ENCODE results near the gene NPNT.

DNA sequence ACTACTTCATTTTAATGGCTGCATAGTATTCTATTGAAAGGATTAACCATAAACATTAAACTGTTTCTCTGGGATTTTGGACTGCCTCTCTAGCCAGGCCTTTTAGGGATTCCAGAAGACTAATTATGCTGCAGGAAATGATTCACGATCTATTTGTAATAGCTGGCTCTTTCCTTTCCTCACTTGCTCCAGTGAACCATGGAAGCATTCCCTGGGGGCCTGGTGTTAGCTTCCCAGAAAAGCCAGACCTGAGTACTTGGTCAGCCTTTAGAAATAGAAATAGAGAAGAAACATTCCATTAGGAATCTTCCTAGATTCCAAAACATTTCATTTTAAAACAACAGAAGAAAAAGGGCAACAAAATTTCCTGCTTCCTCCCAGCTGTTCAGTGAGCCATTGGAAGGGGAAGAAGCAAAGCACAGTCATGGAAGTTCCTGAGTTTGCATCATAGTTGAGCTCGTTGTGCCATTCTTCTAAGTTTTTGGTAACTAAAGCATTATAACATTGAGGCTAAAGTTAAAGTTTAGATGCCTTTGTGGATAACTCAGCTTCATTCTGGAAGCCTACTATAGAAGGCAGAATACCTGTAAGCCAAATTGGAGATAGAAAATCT lies 83.5 kb downstream of the NPNT start:
- no peak for TF ChIP-seq ZNF70 (CRISPR knock-in tag; IDR thresholded peaks at IDR 0.05)
- TF ChIP-seq ISL1 (CRISPR knock-in tag; IDR thresholded peaks at IDR 0.05): no peak
- TF ChIP-seq, protein P1, sequence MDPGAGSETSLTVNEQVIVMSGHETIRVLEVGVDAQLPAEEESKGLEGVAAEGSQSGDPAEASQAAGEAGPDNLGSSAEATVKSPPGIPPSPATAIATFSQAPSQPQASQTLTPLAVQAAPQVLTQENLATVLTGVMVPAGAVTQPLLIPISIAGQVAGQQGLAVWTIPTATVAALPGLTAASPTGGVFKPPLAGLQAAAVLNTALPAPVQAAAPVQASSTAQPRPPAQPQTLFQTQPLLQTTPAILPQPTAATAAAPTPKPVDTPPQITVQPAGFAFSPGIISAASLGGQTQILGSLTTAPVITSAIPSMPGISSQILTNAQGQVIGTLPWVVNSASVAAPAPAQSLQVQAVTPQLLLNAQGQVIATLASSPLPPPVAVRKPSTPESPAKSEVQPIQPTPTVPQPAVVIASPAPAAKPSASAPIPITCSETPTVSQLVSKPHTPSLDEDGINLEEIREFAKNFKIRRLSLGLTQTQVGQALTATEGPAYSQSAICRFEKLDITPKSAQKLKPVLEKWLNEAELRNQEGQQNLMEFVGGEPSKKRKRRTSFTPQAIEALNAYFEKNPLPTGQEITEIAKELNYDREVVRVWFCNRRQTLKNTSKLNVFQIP (CRISPR knock-in tag; IDR thresholded peaks at IDR 0.05; ENCODE audit: borderline replicate concordance, low read depth): no peak

Measured in SK-N-SH treated with all-trans-retinoic acid at 6 μM for 48 hours (cell line).